Diencephalon (tissue), 1 donor: ENCODE results near the gene RNMT. TPM values are rescaled to one million over a fixed set of nuclear protein-coding genes. Genes with fewer than 3 reads are reported as not detected.

Experiments used
- small RNA-seq: library from RNA; depleted of rRNA; stranded (forward); fragments of <200 nt; gene quantifications from one replicate; pipeline ENCODE3, GENCODE V24; 2014
- total RNA-seq: library from RNA; depleted of rRNA; stranded (reverse); fragments of >200 nt; gene quantifications from one replicate; pipeline ENCODE4 v1.2.3, GENCODE V29; 2014

Gene RNMT
- total RNA-seq, result 47.7 TPM

GRCh38 chr18:13726232-13726971, at the start of gene RNMT, which contains the start of gene FAM210A:
RNMT (plus strand) TSS chr18:13726673; CDS start chr18:13731518, 4,845 bp downstream.
FAM210A (minus strand) TSS chr18:13726558; CDS start chr18:13682077, 44,481 bp downstream.

Small RNA genes lying within 50 kb of the gene (small RNA-seq; reads per million reads assigned to genes)
- gene AP001525.1 (not detected), gene RN7SL362P (not detected)

Other genes with a start within 250 kb of the RNMT start
- gene FAM210A, start 115 bp upstream of the RNMT start, total RNA-seq, result 36.4 TPM
- 0.69 TPM for gene MC5R, start 97.5 kb downstream of the RNMT start, total RNA-seq
- gene MC2R, start 188.9 kb downstream of the RNMT start, total RNA-seq, result not detected